ENCODE results near the gene RASSF8.

- TF ChIP-seq EP300 (IDR thresholded peaks at IDR 0.05) = no peak
- TF ChIP-seq, protein P1, sequence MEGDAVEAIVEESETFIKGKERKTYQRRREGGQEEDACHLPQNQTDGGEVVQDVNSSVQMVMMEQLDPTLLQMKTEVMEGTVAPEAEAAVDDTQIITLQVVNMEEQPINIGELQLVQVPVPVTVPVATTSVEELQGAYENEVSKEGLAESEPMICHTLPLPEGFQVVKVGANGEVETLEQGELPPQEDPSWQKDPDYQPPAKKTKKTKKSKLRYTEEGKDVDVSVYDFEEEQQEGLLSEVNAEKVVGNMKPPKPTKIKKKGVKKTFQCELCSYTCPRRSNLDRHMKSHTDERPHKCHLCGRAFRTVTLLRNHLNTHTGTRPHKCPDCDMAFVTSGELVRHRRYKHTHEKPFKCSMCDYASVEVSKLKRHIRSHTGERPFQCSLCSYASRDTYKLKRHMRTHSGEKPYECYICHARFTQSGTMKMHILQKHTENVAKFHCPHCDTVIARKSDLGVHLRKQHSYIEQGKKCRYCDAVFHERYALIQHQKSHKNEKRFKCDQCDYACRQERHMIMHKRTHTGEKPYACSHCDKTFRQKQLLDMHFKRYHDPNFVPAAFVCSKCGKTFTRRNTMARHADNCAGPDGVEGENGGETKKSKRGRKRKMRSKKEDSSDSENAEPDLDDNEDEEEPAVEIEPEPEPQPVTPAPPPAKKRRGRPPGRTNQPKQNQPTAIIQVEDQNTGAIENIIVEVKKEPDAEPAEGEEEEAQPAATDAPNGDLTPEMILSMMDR (IDR thresholded peaks at IDR 0.05) = no peak
- TF ChIP-seq POLR2A (IDR thresholded peaks at IDR 0.05) = no peak
Observed at GRCh38 chr12:26109343-26109881, 150.9 kb downstream of the RASSF8 start.
